ENCODE results near the gene CCNYL1. TPM values are rescaled to one million over a fixed set of nuclear protein-coding genes. Genes with fewer than 3 reads are reported as not detected.
"Not testable (repeated sequence)": the region's sequence is repeated elsewhere in the genome, so short reads cannot be mapped to it uniquely, and the experiment has no call there.

Gene CCNYL1
- 51.0 TPM for total RNA-seq

- FAIRE-seq (peak; percentile 8), DNase-seq (ENCODE audit: low spot score in 2 of 2) (peak; percentile 99 to 100)
Measured at GRCh38 chr2:207710814-207711740, at the start of gene CCNYL1. Gene CCNYL1 (plus strand): TSS chr2:207711640. CDS start chr2:207711897, 257 bp downstream.

GRCh38 chr2:207662203-207662602, 49.2 kb upstream of the CCNYL1 start:
- DNase-seq (ENCODE audit: low spot score in 2 of 2) (no peak), FAIRE-seq (no peak)

GRCh38 chr2:207663870-207664545, 47.4 kb upstream of the CCNYL1 start:
- DNase-seq (ENCODE audit: low spot score in 2 of 2): no peak
- FAIRE-seq: no peak

GRCh38 chr2:207670887-207671286, 40.6 kb upstream of the CCNYL1 start:
- DNase-seq (ENCODE audit: low spot score in 2 of 2): no peak
- no peak for FAIRE-seq

- DNase-seq (ENCODE audit: low spot score in 2 of 2): no peak
- no peak for FAIRE-seq
Measured at GRCh38 chr2:207673431-207673830, 38.0 kb upstream of the CCNYL1 start.

- FAIRE-seq (no peak), DNase-seq (ENCODE audit: low spot score in 2 of 2) (no peak)
Measured at GRCh38 chr2:207674266-207674774, 37.1 kb upstream of the CCNYL1 start.

- no peak for FAIRE-seq
- no peak for DNase-seq (ENCODE audit: low spot score in 2 of 2)
Measured at GRCh38 chr2:207674826-207675225, 36.6 kb upstream of the CCNYL1 start.

- DNase-seq (ENCODE audit: low spot score in 2 of 2) (peak in 1 of 2 donors; percentile 27), FAIRE-seq (no peak)
Measured at GRCh38 chr2:207676827-207677354, 34.5 kb upstream of the CCNYL1 start.

GRCh38 chr2:207681431-207681830, 30.0 kb upstream of the CCNYL1 start:
- FAIRE-seq: no peak
- DNase-seq (ENCODE audit: low spot score in 2 of 2): no peak

GRCh38 chr2:207682557-207682956, 28.9 kb upstream of the CCNYL1 start:
- DNase-seq (ENCODE audit: low spot score in 2 of 2) (no peak), FAIRE-seq (no peak)

GRCh38 chr2:207683438-207683837, 28.0 kb upstream of the CCNYL1 start:
- no peak for DNase-seq (ENCODE audit: low spot score in 2 of 2)
- FAIRE-seq: no peak

- DNase-seq (ENCODE audit: low spot score in 2 of 2) (no peak), FAIRE-seq (no peak)
Measured at GRCh38 chr2:207683879-207684627, 27.4 kb upstream of the CCNYL1 start.

- no peak for DNase-seq (ENCODE audit: low spot score in 2 of 2)
- no peak for FAIRE-seq
Measured at GRCh38 chr2:207686812-207687211, 24.6 kb upstream of the CCNYL1 start.

- no peak for FAIRE-seq
Measured at GRCh38 chr2:207688597-207688996, 22.8 kb upstream of the CCNYL1 start.

GRCh38 chr2:207690845-207691461, 20.5 kb upstream of the CCNYL1 start:
- DNase-seq (ENCODE audit: low spot score in 2 of 2): not testable (repeated sequence)

More at GRCh38 chr2:207688597-207688996, 22.8 kb upstream of the CCNYL1 start:
- no peak for DNase-seq (ENCODE audit: low spot score in 2 of 2)

GRCh38 chr2:207692206-207693065, 19.0 kb upstream of the CCNYL1 start:
- DNase-seq (ENCODE audit: low spot score in 2 of 2): no peak
- no peak for FAIRE-seq

More at GRCh38 chr2:207690845-207691461, 20.5 kb upstream of the CCNYL1 start:
- not testable (repeated sequence) for FAIRE-seq

GRCh38 chr2:207693641-207694249, 17.7 kb upstream of the CCNYL1 start:
- FAIRE-seq: no peak
- no peak for DNase-seq (ENCODE audit: low spot score in 2 of 2)

- no peak for FAIRE-seq
- DNase-seq (ENCODE audit: low spot score in 2 of 2): no peak
Measured at GRCh38 chr2:207694811-207695281, 16.6 kb upstream of the CCNYL1 start.
